Measurements from ENCODE around the gene PEAK1.

PEAK1 gene

GRCh38 chr15:77355321-77355720, 64.6 kb downstream of the PEAK1 start:
- DNase-seq, result no peak

- no peak for DNase-seq
Measured at GRCh38 chr15:77354063-77354462, 65.8 kb downstream of the PEAK1 start.

- no peak for DNase-seq
Measured at GRCh38 chr15:77352887-77353286, 67.0 kb downstream of the PEAK1 start.

- no peak for DNase-seq
Measured at GRCh38 chr15:77350792-77351191, 69.1 kb downstream of the PEAK1 start.

GRCh38 chr15:77349666-77350065, 70.2 kb downstream of the PEAK1 start:
- DNase-seq, result no peak

- DNase-seq, result no peak
Measured at GRCh38 chr15:77348511-77348910, 71.4 kb downstream of the PEAK1 start.

- no peak for DNase-seq
Measured at GRCh38 chr15:77347197-77347596, 72.7 kb downstream of the PEAK1 start.

- no peak for DNase-seq
Measured at GRCh38 chr15:77346245-77347036, 73.5 kb downstream of the PEAK1 start.

GRCh38 chr15:77342807-77343206, 77.1 kb downstream of the PEAK1 start:
- no peak for DNase-seq

GRCh38 chr15:77340245-77340644, 79.7 kb downstream of the PEAK1 start:
- DNase-seq, result no peak

- DNase-seq, result no peak
Measured at GRCh38 chr15:77336006-77336405, 83.9 kb downstream of the PEAK1 start.

- no peak for DNase-seq
Measured at GRCh38 chr15:77335298-77335697, 84.6 kb downstream of the PEAK1 start.

- no peak for DNase-seq
Measured at GRCh38 chr15:77333166-77333565, 86.7 kb downstream of the PEAK1 start.

GRCh38 chr15:77329202-77329601, 90.7 kb downstream of the PEAK1 start:
- no peak for DNase-seq

- DNase-seq, result no peak
Measured at GRCh38 chr15:77327844-77328529, 91.9 kb downstream of the PEAK1 start.

GRCh38 chr15:77327168-77327567, 92.7 kb downstream of the PEAK1 start:
- DNase-seq, result no peak

GRCh38 chr15:77326366-77326765, 93.5 kb downstream of the PEAK1 start:
- no peak for DNase-seq

GRCh38 chr15:77312523-77312922, 107.4 kb downstream of the PEAK1 start:
- DNase-seq, result no peak

- DNase-seq, result no peak
Measured at GRCh38 chr15:77311618-77312398, 108.1 kb downstream of the PEAK1 start.

- DNase-seq, result no peak
Measured at GRCh38 chr15:77311020-77311419, 108.9 kb downstream of the PEAK1 start.

GRCh38 chr15:77309392-77309791, 110.5 kb downstream of the PEAK1 start:
- DNase-seq, result no peak

- DNase-seq, result no peak
Measured at GRCh38 chr15:77305953-77306352, 114.0 kb downstream of the PEAK1 start.

GRCh38 chr15:77296773-77297337, 123.0 kb downstream of the PEAK1 start:
- DNase-seq, result no peak

Measured in CD4-positive, alpha-beta T cell treated with Interleukin-1 beta for 1 hour (primary cell).